Duodenal mucosa (tissue), 2 donors: Measurements from ENCODE around the gene ADRA2C.

Source experiments
- H3K27ac ChIP-seq: one replicate; pipeline ENCODE4 v1.7.0; 2013; ENCODE audit warnings: low read depth, low read length
- H3K27me3 ChIP-seq, 2 donors: one replicate each; pipeline ENCODE4 v1.7.0; 2013; ENCODE audit warnings: low read length in 2 of 2, control low read depth in 1 of 2; ENCODE audit not compliant: insufficient read depth in 2 of 2, control insufficient read depth in 1 of 2
- H3K36me3 ChIP-seq, 2 donors: one replicate each; pipeline ENCODE4 v1.7.0; 2013; ENCODE audit warnings: low read length in 2 of 2, control low read depth in 1 of 2; ENCODE audit not compliant: insufficient read depth in 2 of 2, control insufficient read depth in 1 of 2
- H3K4me1 ChIP-seq, 2 donors: one replicate each; pipeline ENCODE4 v1.7.0; 2013; ENCODE audit warnings: low read length in 2 of 2, control low read depth in 1 of 2; ENCODE audit not compliant: insufficient read depth in 2 of 2, control insufficient read depth in 1 of 2
- H3K4me3 ChIP-seq, 2 donors: one replicate each; pipeline ENCODE4 v1.7.0; 2013; ENCODE audit warnings: low read length in 2 of 2, low read depth in 1 of 2
- H3K9ac ChIP-seq, 2 donors: one replicate each; pipeline ENCODE4 v1.7.0; 2013; ENCODE audit warnings: low read length in 2 of 2, low read depth in 1 of 2
- H3K9me3 ChIP-seq, 2 donors: one replicate each; pipeline ENCODE4 v1.7.0; 2013; ENCODE audit warnings: low read length in 2 of 2, control low read depth in 1 of 2; ENCODE audit not compliant: control insufficient read depth in 1 of 2

ADRA2C gene

DNA sequence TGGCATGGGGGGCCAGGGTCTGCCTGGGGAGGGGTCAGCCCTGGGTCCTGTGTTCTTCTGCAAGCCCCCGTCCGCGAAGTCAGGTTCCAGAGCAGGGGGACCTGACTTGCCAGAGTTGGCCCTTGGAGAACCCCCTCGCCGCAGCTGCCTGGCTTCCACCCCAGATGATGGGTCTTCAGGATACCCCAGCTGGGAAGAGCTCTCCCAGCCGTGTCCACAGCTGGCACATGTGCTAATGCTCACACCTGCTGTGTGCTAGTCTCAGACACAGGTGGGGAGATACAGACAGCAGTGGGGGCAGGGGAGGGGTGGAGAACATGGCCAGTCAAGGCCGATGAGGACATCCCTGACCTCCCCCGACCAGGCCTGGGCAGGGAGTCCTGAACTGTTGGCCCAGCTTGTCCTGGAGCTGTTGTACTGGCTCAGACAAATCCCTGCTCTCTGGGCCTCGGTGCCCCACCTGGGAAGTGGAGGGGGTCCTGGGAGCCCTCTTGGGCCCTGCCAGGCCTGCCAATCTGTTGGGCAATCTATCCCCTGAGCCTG, 3.5 kb downstream of the ADRA2C start:
- no peaks in the 10 kb centered on the region for H3K36me3 ChIP-seq
- peaks cover 4 to 8% of the 10 kb centered on the region in 2 donors for H3K4me1 ChIP-seq

DNA sequence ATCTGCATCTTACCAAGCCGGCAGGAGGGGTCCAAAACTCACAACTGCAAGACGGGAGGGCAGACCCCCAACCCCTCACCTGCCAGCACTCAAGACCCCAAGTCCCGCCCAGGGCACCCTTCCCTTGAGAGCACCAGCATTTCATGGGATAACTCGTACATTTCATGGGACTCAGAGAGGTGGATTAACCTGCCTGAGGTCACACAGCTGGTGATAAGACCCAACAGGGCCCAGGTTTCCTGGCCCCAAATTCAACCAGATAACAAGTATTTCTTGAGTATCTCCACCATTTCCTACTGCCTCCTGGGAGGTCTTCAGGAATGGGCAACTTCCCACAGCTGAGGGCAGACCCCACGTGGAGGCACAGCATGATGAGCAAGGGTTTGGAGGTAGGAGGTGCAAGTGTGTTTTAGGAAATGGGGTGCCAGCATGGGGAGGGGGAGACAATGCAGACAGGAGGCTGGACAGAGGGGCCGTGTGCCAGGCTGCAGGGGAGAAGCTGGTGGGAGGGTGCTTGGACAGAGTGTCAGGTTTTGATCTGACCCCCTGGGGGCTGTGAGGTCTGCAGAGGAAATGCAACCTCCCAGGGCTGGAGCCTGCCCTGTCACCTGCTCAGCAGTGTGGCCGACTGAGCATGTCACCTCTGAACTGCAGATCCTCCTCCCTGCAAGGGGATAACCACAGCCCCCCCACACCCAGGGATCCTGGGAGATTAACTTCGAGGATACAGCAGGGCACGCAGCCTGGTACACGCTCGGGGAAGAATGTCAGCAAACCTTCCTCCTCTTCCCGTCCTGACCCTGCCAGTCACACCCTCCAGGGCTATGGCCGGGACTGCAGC, 4.4 kb downstream of the ADRA2C start:
- H3K4me3 ChIP-seq: no peak overlapping the region
- no peaks in the 10 kb centered on the region for H3K9me3 ChIP-seq
- no peaks in the 10 kb centered on the region for H3K36me3 ChIP-seq
- peaks cover 0 to 5% of the 10 kb centered on the region in 2 donors for H3K4me1 ChIP-seq
- H3K27me3 ChIP-seq: peaks cover 14 to 34% of the 10 kb centered on the region in 2 donors
- no peak overlapping the region for H3K27ac ChIP-seq
- no peak overlapping the region for H3K9ac ChIP-seq

More for the DNA sequence above, 3.5 kb downstream of the ADRA2C start:
- Histone ChIP-seq H3K9me3 (no peaks in the 10 kb centered on the region), H3K27me3 (peaks cover 19 to 40% of the 10 kb centered on the region in 2 donors), H3K27ac (no peak overlapping the region), H3K9ac (no peak overlapping the region), H3K4me3 (no peak overlapping the region)

DNA sequence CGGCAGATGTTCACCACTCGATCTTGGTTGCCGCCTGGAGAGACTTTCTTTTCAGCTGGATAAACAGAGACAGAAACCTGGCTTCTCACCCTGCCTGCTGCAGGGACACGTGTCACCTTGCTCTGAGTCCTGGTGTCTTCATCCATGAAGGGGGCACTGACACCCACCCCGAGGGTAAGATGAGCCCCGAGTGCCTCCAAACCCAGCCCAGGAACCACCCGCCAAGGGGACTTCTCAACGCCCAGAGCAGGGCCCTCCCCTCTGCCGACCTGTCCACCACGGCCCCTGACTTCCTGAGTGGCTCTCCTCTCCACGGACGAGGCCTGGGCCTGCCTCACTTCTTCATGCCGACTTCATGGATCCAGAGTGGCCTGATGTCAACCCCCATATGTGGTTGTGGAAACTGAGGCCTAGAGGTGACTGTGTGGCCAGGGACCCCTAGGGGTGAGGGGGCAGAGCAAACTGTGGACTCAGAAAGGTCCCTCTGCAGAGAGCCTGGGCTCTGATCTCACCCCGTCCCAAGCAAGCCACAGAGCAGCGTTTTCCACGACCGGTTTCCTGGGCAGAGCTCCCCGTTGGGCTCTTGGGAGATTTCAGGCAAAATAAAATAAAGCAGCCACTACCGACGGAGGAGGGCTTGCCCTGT, 5.1 kb downstream of the ADRA2C start:
- Histone ChIP-seq H3K4me1 (peaks cover 0 to 5% of the 10 kb centered on the region in 2 donors), H3K36me3 (no peaks in the 10 kb centered on the region), H3K9ac (no peak overlapping the region), H3K4me3 (no peak overlapping the region), H3K27me3 (peaks cover 14 to 34% of the 10 kb centered on the region in 2 donors), H3K27ac (no peak overlapping the region), H3K9me3 (no peaks in the 10 kb centered on the region)

DNA sequence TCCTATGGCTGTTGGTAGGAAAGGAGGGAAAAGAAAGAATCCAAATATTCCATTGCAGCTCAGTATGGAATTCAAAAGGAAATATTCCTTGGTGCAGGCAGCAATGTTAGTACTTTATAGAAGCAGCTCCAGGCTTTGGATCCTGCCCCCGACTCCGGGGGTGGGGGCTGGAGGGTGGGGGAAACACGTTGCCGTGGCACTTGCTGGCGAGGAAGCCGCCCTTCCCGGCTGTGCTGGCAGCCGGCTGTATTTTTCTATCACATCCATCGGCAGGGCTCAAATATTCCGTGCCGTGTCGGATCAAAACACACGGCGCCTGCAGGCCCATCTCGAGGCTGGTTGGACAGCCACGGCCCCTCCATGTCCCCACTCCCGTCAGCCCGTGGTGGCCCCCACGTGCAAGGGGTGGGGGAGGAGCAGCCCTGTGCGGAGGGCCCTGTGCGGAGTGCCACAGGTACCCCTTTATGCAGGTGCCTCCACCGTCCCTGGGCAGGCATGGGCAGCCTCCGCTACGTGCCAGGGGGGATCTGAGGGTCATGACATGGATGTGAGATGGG, 5.8 kb downstream of the ADRA2C start:
- Histone ChIP-seq H3K27me3 (peaks cover 9 to 30% of the 10 kb centered on the region in 2 donors), H3K27ac (no peak overlapping the region), H3K9me3 (no peaks in the 10 kb centered on the region), H3K4me1 (peaks cover 0 to under 1% of the 10 kb centered on the region in 2 donors), H3K9ac (no peak overlapping the region), H3K36me3 (no peaks in the 10 kb centered on the region), H3K4me3 (no peak overlapping the region)

DNA sequence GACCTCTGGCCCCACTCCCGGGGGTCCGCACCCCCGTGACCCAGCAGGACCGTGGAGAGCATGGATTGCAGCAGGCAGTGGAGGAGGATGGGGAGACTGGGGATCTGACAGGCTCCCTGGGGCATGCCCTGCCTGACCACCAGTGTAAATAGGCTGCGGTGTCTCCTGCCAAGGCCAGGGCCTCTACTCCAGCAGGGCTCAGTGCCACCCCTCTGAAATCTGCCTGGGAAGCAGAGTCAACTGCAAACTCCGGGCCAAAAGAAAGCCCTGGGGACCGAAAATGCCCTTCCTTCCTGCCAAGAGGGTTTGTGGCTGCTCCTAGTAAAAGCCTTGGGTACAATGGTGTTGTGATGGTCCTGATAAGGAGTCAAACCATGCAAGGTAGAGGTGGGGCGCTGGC, 6.4 kb downstream of the ADRA2C start:
- Histone ChIP-seq H3K27ac (no peak overlapping the region), H3K36me3 (no peaks in the 10 kb centered on the region), H3K9ac (no peak overlapping the region), H3K4me1 (no peaks in the 10 kb centered on the region), H3K4me3 (no peak overlapping the region), H3K27me3 (peaks cover 7 to 28% of the 10 kb centered on the region in 2 donors), H3K9me3 (no peaks in the 10 kb centered on the region)

GRCh38 chr4:3773552-3774001, 7.4 kb downstream of the ADRA2C start:
- Histone ChIP-seq H3K36me3 (no peaks in the 10 kb centered on the region), H3K4me3 (no peak overlapping the region), H3K4me1 (no peaks in the 10 kb centered on the region), H3K27ac (no peak overlapping the region), H3K27me3 (peaks cover 7 to 18% of the 10 kb centered on the region in 2 donors), H3K9ac (no peak overlapping the region), H3K9me3 (no peaks in the 10 kb centered on the region)

DNA sequence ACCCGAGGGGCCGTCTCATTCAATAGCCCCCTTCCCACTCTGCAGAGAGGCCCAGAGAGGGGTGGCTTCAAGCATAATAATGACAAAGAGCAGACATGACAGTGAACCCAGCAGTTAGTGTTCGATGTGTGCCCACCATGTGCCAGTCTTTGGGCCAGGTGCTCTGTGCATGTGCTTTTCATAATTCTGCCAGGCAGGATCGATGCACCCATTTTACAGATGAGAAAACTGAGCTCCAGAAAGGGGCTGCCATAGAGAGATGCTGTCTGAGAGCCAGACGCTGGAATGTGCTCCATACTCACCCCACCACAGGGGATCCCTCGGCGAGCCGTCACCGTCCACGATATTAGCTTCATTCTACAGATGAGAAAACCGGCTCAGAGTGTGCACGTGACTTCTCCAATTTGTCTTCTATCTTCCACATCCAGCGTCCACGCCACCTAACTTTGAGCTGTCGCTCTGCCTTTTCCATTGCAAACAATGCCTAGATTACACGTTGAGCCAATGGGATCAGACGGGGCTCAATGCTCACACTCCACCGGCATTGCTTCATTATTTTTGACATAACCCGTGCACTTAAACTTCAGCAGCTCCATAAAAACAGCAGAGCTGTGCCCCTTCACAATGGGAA, 8.2 kb downstream of the ADRA2C start:
- H3K9ac ChIP-seq: no peak overlapping the region
- H3K9me3 ChIP-seq: no peaks in the 10 kb centered on the region
- H3K4me3 ChIP-seq: no peak overlapping the region
- H3K36me3 ChIP-seq: no peaks in the 10 kb centered on the region
- no peaks in the 10 kb centered on the region for H3K4me1 ChIP-seq
- H3K27ac ChIP-seq: no peak overlapping the region
- peaks cover 7 to 11% of the 10 kb centered on the region in 2 donors for H3K27me3 ChIP-seq

- Histone ChIP-seq H3K36me3 (no peaks in the 10 kb centered on the region), H3K4me3 (no peak overlapping the region), H3K9ac (no peak overlapping the region), H3K9me3 (no peaks in the 10 kb centered on the region), H3K4me1 (no peaks in the 10 kb centered on the region), H3K27ac (no peak overlapping the region), H3K27me3 (peaks cover 7 to 9% of the 10 kb centered on the region in 2 donors)
Measured at GRCh38 chr4:3775005-3775404, 8.8 kb downstream of the ADRA2C start.

- Histone ChIP-seq H3K27ac (no peak overlapping the region), H3K9me3 (no peaks in the 10 kb centered on the region), H3K4me3 (no peak overlapping the region), H3K36me3 (no peaks in the 10 kb centered on the region), H3K4me1 (no peaks in the 10 kb centered on the region), H3K9ac (no peak overlapping the region), H3K27me3 (peaks cover 3 to 7% of the 10 kb centered on the region in 2 donors)
Measured at GRCh38 chr4:3775576-3775975, 9.4 kb downstream of the ADRA2C start.
